HK-2 (cell line): ENCODE results near the gene TMEM229A.
"Not testable (repeated sequence)": the region's sequence is repeated elsewhere in the genome, so short reads cannot be mapped to it uniquely, and the experiment has no call there.

Source experiments
- DNase-seq: peaks from one replicate; pipeline ENCODE4 v3.0.0-alpha.2; 2018; ENCODE audit not compliant: unreplicated experiment

Gene TMEM229A

GRCh38 chr7:124032369-124033094 lies at the start of gene TMEM229A:
TMEM229A (minus strand) TSS chr7:124033067; CDS start chr7:124033003, 64 bp downstream.
- DNase-seq: peak; percentile 47

GRCh38 chr7:124082234-124082633 lies 49.4 kb upstream of the TMEM229A start:
- DNase-seq: not testable (repeated sequence)

GRCh38 chr7:124077546-124077945 lies 44.7 kb upstream of the TMEM229A start:
- DNase-seq: no peak

- DNase-seq: no peak
Measured at GRCh38 chr7:124076841-124077240, 44.0 kb upstream of the TMEM229A start.

GRCh38 chr7:124074007-124074406 lies 41.1 kb upstream of the TMEM229A start:
- no peak for DNase-seq

GRCh38 chr7:124073310-124073645 lies 40.4 kb upstream of the TMEM229A start:
- no peak for DNase-seq

- no peak for DNase-seq
Measured at GRCh38 chr7:124072603-124073309, 39.9 kb upstream of the TMEM229A start.

GRCh38 chr7:124071843-124072242 lies 39.0 kb upstream of the TMEM229A start:
- no peak for DNase-seq

GRCh38 chr7:124062171-124062570 lies 29.3 kb upstream of the TMEM229A start:
- DNase-seq: no peak

GRCh38 chr7:124060528-124060927 lies 27.7 kb upstream of the TMEM229A start:
- no peak for DNase-seq

GRCh38 chr7:124059375-124059774 lies 26.5 kb upstream of the TMEM229A start:
- DNase-seq: no peak

GRCh38 chr7:124058515-124058914 lies 25.6 kb upstream of the TMEM229A start:
- no peak for DNase-seq

- DNase-seq: no peak
Measured at GRCh38 chr7:124057872-124058271, 25.0 kb upstream of the TMEM229A start.

GRCh38 chr7:124056234-124056633 lies 23.4 kb upstream of the TMEM229A start:
- no peak for DNase-seq

- DNase-seq: no peak
Measured at GRCh38 chr7:124051681-124052377, 19.0 kb upstream of the TMEM229A start.

GRCh38 chr7:124042826-124043225 lies 10.0 kb upstream of the TMEM229A start:
- DNase-seq: no peak

- DNase-seq: no peak
Measured at GRCh38 chr7:124041439-124041838, 8.6 kb upstream of the TMEM229A start.

- DNase-seq: not testable (repeated sequence)
Measured at GRCh38 chr7:124037902-124038301, 5.0 kb upstream of the TMEM229A start.

GRCh38 chr7:124035706-124036105 lies 2.8 kb upstream of the TMEM229A start:
- no peak for DNase-seq

- DNase-seq: no peak
Measured at GRCh38 chr7:124034754-124035100, 1.9 kb upstream of the TMEM229A start.

- no peak for DNase-seq
Measured at GRCh38 chr7:124033807-124034753, 1.2 kb upstream of the TMEM229A start.
